Peyer's patch (tissue), 4 donors: ENCODE measurements around the gene FAM20B.

Experiments used
- CTCF ChIP-seq, 6 experiments: fragments of 450-650 bp in 4 of 6; fragments of 200-600 bp in 2 of 6; sonication (generic) in 1 of 6; IDR thresholded peaks; one replicate each; pipeline ENCODE4 v1.5.1; 2017 to 2019; ENCODE audit warnings: antibody characterized with exemption in 6 of 6, mild to moderate bottlenecking in 3 of 6, moderate library complexity in 1 of 6
- POLR2A ChIP-seq, 2 donors: fragments of 450-650 bp; IDR thresholded peaks; one replicate each; pipeline ENCODE4 v1.5.1; 2017; ENCODE audit warnings: antibody characterized with exemption in 2 of 2, mild to moderate bottlenecking in 2 of 2, moderate library complexity in 2 of 2

- no peak for TF ChIP-seq POLR2A (IDR thresholded peaks at IDR 0.05)
- no peak for TF ChIP-seq CTCF (IDR thresholded peaks at IDR 0.05)
These were observed 11.3 kb downstream of the FAM20B start for GRCh38 chr1:179036844-179037465.
